CD14-positive monocyte (primary cell): ENCODE data around the gene ZNF346. TPM values are rescaled to one million over a fixed set of nuclear protein-coding genes. Genes with fewer than 3 reads are reported as not detected.

Experiments used
- DNase-seq, 3 donors: peaks; one replicate each; pipeline ENCODE4 v3.0.0-alpha.2; 2011 to 2022
- H2AFZ ChIP-seq: 2 replicates; pipeline ENCODE4 v1.6.0; 2012; ENCODE audit warnings: mild to moderate bottlenecking, low read depth, low read length, inconsistent platforms; ENCODE audit not compliant: insufficient read depth, poor library complexity, severe bottlenecking
- H3K27ac ChIP-seq, 2 donors: 1 replicate in 1 of 2; 2 replicates in 1 of 2; pipeline ENCODE4 v1.5.1; 2012 to 2013; ENCODE audit warnings: low read length in 2 of 2, control low read depth in 1 of 2, inconsistent platforms in 1 of 2, low read depth in 1 of 2, mild to moderate bottlenecking in 1 of 2
- H3K27me3 ChIP-seq, 2 donors: one replicate each; pipeline versions ENCODE4 v1.6.0 to v1.6.1; 2011 to 2013; ENCODE audit warnings: low read length in 2 of 2; ENCODE audit not compliant: control insufficient read depth in 2 of 2, insufficient read depth in 2 of 2
- H3K36me3 ChIP-seq, 2 donors: replicated peaks in 1 of 2; 1 replicate in 1 of 2; 2 replicates in 1 of 2; pipeline versions ENCODE4 v1.5.1 to v1.6.1; 2012 to 2013; ENCODE audit warnings: low read length in 2 of 2, control low read depth in 1 of 2, inconsistent platforms in 1 of 2, mild to moderate bottlenecking in 1 of 2; ENCODE audit not compliant: insufficient read depth in 2 of 2, control insufficient read depth in 1 of 2
- H3K4me1 ChIP-seq, 2 donors: 1 replicate in 1 of 2; 2 replicates in 1 of 2; pipeline versions ENCODE4 v1.5.1 to v1.6.1; 2012 to 2013; ENCODE audit warnings: low read length in 2 of 2, control low read depth in 1 of 2, inconsistent platforms in 1 of 2, mild to moderate bottlenecking in 1 of 2, moderate library complexity in 1 of 2; ENCODE audit not compliant: insufficient read depth in 2 of 2, control insufficient read depth in 1 of 2
- H3K4me2 ChIP-seq: replicated peaks from 2 replicates; pipeline ENCODE3; 2012; ENCODE audit warnings: low read length, moderate library complexity, mild to moderate bottlenecking; ENCODE audit not compliant: poor library complexity, severe bottlenecking; ENCODE audit errors: extremely low read depth
- H3K4me3 ChIP-seq, 3 experiments: fragments of 200-600 bp in 1 of 3; sonication (generic) in 1 of 3; replicated peaks in 1 of 3; 1 replicate in 2 of 3; 2 replicates in 1 of 3; pipeline ENCODE4 v1.5.1; 2011 to 2013; ENCODE audit warnings: low read length in 3 of 3, mild to moderate bottlenecking in 3 of 3, control low read depth in 2 of 3, low read depth in 2 of 3, inconsistent platforms in 1 of 3, moderate library complexity in 1 of 3
- H3K79me2 ChIP-seq: 2 replicates; pipeline ENCODE4 v1.6.0; 2012; ENCODE audit warnings: mild to moderate bottlenecking, control low read depth, inconsistent platforms, low read length, moderate library complexity; ENCODE audit not compliant: insufficient read depth
- H3K9ac ChIP-seq: 2 replicates; pipeline ENCODE4 v1.6.0; 2017; ENCODE audit warnings: low read length, mild to moderate bottlenecking; ENCODE audit not compliant: insufficient read depth, poor library complexity, severe bottlenecking
- H3K9me3 ChIP-seq, 2 donors: replicated peaks in 1 of 2; 1 replicate in 1 of 2; 2 replicates in 1 of 2; pipeline versions ENCODE4 v1.5.1 to v1.6.1; 2012 to 2013; ENCODE audit warnings: low read length in 2 of 2, control low read depth in 1 of 2; ENCODE audit not compliant: control insufficient read depth in 1 of 2, insufficient read depth in 1 of 2
- H4K20me1 ChIP-seq: 2 replicates; pipeline ENCODE4 v1.6.0; 2012; ENCODE audit warnings: mild to moderate bottlenecking, low read length, control low read depth, moderate library complexity; ENCODE audit not compliant: insufficient read depth
- H3K27ac Mint-ChIP-seq, 7 donors: one replicate each; pipeline ENCODE4 v1.8.0; 2020; ENCODE audit warnings: mild to moderate bottlenecking in 7 of 7, mixed read lengths in 7 of 7, moderate library complexity in 6 of 7, inconsistent platforms in 2 of 7
- H3K27me3 Mint-ChIP-seq, 3 donors: one replicate each; pipeline ENCODE4 v1.8.0; 2021 to 2022; ENCODE audit warnings: low read depth in 3 of 3, mild to moderate bottlenecking in 3 of 3, mixed read lengths in 3 of 3, moderate library complexity in 3 of 3, inconsistent platforms in 1 of 3
- H3K36me3 Mint-ChIP-seq, 2 donors: one replicate each; pipeline ENCODE4 v1.8.0; 2020; ENCODE audit warnings: mixed read lengths in 2 of 2, inconsistent platforms in 1 of 2, mild to moderate bottlenecking in 1 of 2
- H3K4me1 Mint-ChIP-seq: one replicate; pipeline ENCODE4 v1.8.0; 2020; ENCODE audit warnings: mild to moderate bottlenecking, mixed read lengths
- H3K4me3 Mint-ChIP-seq, 2 donors: one replicate each; pipeline ENCODE4 v1.8.0; 2020; ENCODE audit warnings: mild to moderate bottlenecking in 2 of 2, mixed read lengths in 2 of 2, moderate library complexity in 1 of 2
- H3K9me3 Mint-ChIP-seq, 7 donors: one replicate each; pipeline ENCODE4 v1.8.0; 2020 to 2022; ENCODE audit warnings: mixed read lengths in 7 of 7, mild to moderate bottlenecking in 6 of 7, moderate library complexity in 6 of 7, inconsistent platforms in 2 of 7
- WGBS: methylation state at CpG from one replicate; pipeline ENCODE4 v1.1.5; 2013; ENCODE audit warnings: missing lambda C conversion rate; ENCODE audit not compliant: insufficient coverage; 5-methylcytosine and 5-hydroxymethylcytosine counted together
- intact Hi-C, 2 donors: fragments of 100-400 bp; cut with micrococcal nuclease; formaldehyde crosslinking; loops; one replicate each; pipeline versions ENCODE4 v1.15.0 to v1.15.1; 2023
- polyA plus RNA-seq, 3 donors: library from polyadenylated mRNA; depleted of rRNA in 1 of 3; unstranded in 2 of 3; stranded (reverse) in 1 of 3; fragments of 300-500 nt in 2 of 3; fragments of >200 nt in 1 of 3; fragmentation: Illumina TruSeq in 2 of 3; gene quantifications; 1 replicate in 2 of 3; 2 replicates in 1 of 3; pipeline ENCODE4 v1.2.3, GENCODE V29; 2012 to 2021
- TF ChIP-seq, protein P1 (sequence below): fragments of 200-600 bp; IDR thresholded peaks from one replicate; pipeline ENCODE4 v1.8.0; 2022; ENCODE audit warnings: antibody characterized with exemption, mild to moderate bottlenecking

ZNF346 gene
- polyA plus RNA-seq, 3 donors, result 6.0 to 9.6 (median 6.4) TPM

DNA sequence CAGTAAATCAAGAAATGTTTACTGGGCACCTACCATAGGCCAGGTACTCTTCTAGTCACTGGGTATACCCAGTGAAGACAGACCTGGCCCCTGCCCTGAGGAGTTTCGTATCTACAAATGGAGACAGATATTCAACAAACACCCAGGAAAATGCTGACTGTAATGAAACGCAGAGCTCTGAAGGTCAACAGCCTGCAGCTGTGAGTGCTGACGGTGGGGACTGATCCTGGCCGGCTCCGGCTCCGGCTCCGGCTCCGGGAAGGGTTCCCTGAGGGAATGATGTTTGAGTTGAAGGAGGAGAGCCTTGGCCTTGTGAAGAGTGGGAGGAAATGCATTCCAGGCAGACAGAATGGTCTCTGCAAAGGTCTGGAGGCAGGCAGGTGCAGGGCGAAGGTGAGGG lies 87.3 kb downstream of the ZNF346 start:
- Mint-ChIP-seq H3K27me3 (peaks cover 0 to 4% (median 3%) of the 10 kb centered on the region in 3 donors), H3K36me3 (no peaks in the 10 kb centered on the region), H3K27ac (no peak overlapping the region), H3K4me3 (no peak overlapping the region), H3K4me1 (peaks cover 14% of the 10 kb centered on the region), H3K9me3 (no peaks in the 10 kb centered on the region)
- 97% methylated on average over 9 of the region's 9 CpGs for WGBS
- DNase-seq, result no peak
- Histone ChIP-seq H3K4me3 (no peak overlapping the region), H3K27ac (no peak overlapping the region), H3K9me3 (no peaks in the 10 kb centered on the region), H3K36me3 (no peaks in the 10 kb centered on the region), H3K9ac (no peak overlapping the region), H3K27me3 (no peaks in the 10 kb centered on the region), H2AFZ (no peak overlapping the region), H4K20me1 (no peaks in the 10 kb centered on the region), H3K79me2 (no peaks in the 10 kb centered on the region), H3K4me2 (no peak overlapping the region), H3K4me1 (peaks cover 11% of the 10 kb centered on the region in 2 donors)
- TF ChIP-seq, protein P1, sequence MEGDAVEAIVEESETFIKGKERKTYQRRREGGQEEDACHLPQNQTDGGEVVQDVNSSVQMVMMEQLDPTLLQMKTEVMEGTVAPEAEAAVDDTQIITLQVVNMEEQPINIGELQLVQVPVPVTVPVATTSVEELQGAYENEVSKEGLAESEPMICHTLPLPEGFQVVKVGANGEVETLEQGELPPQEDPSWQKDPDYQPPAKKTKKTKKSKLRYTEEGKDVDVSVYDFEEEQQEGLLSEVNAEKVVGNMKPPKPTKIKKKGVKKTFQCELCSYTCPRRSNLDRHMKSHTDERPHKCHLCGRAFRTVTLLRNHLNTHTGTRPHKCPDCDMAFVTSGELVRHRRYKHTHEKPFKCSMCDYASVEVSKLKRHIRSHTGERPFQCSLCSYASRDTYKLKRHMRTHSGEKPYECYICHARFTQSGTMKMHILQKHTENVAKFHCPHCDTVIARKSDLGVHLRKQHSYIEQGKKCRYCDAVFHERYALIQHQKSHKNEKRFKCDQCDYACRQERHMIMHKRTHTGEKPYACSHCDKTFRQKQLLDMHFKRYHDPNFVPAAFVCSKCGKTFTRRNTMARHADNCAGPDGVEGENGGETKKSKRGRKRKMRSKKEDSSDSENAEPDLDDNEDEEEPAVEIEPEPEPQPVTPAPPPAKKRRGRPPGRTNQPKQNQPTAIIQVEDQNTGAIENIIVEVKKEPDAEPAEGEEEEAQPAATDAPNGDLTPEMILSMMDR, result no peak
- intact Hi-C loops, result loop anchor here in 1 of 2 donors (5.0 kb wide), 1 partner anchor 72 kb away; no protein-coding TSS in a partner anchor

DNA sequence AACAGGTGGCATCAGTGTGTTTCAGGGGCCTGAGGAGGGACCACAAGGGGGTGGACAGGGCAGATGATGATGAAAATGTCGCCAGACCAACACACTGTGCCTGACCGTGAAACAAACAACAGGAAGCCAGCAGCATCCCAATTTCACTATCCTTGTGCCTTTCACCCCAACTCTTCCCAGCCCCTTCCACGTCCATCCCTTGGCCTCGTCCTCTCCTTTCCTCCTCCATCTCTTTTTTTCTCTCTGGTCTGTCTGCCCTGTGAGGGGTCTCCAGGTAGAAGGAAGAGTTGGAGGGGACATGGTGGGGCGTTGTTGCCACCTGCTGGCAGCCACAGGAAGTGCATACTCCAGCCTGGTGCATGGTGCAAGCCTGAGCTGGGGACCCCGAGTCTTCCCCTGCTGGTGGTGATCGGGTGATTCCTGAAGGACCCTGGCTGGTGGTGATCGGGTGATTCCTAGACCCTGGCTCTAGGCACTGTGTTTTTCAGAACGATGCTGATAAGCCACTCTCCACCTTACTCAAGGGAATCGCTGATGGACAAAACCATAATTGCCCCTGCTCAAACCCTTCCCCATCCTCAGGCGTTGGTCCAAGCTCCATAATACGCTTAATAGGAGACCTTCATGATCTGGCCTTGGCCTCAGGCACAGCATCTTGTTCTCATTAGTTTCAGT lies 89.4 kb downstream of the ZNF346 start:
- Histone ChIP-seq H3K27ac (no peak overlapping the region), H3K4me1 (peaks cover 23 to 24% of the 10 kb centered on the region in 2 donors), H3K27me3 (no peaks in the 10 kb centered on the region), H3K9me3 (no peaks in the 10 kb centered on the region), H2AFZ (no peak overlapping the region), H4K20me1 (no peaks in the 10 kb centered on the region), H3K79me2 (no peaks in the 10 kb centered on the region), H3K36me3 (no peaks in the 10 kb centered on the region), H3K4me3 (no peak overlapping the region), H3K4me2 (no peak overlapping the region), H3K9ac (no peak overlapping the region)
- H3K4me3 Mint-ChIP-seq, result no peak overlapping the region
- H3K27ac Mint-ChIP-seq, result no peak overlapping the region
- H3K4me1 Mint-ChIP-seq, result peaks cover 26% of the 10 kb centered on the region
- H3K27me3 Mint-ChIP-seq, result peaks cover 0 to 6% (median 4%) of the 10 kb centered on the region in 3 donors
- peak in 2 of 3 donors; percentile 34 to 41 for DNase-seq
- no peaks in the 10 kb centered on the region for H3K36me3 Mint-ChIP-seq
- peaks cover 0 to 2% (median 0%) of the 10 kb centered on the region in 7 donors for H3K9me3 Mint-ChIP-seq
- TF ChIP-seq, protein P1, result peak; percentile 98
- 30% methylated on average over 8 of the region's 12 CpGs for WGBS
- intact Hi-C loops, result loop anchor here in 1 of 2 donors (5.0 kb wide), 1 partner anchor 70 kb away; no protein-coding TSS in a partner anchor
